GM18508 (cell line): ENCODE measurements around the gene IL23R.

ENCODE experiments used
- ATAC-seq: cut with Tn5 transposase; IDR thresholded peaks from one replicate; pipeline ENCODE4 v1.9.1; 2021; ENCODE audit warnings: moderate number of reproducible peaks; ENCODE audit not compliant: insufficient read depth, unreplicated experiment

The IL23R gene

DNA sequence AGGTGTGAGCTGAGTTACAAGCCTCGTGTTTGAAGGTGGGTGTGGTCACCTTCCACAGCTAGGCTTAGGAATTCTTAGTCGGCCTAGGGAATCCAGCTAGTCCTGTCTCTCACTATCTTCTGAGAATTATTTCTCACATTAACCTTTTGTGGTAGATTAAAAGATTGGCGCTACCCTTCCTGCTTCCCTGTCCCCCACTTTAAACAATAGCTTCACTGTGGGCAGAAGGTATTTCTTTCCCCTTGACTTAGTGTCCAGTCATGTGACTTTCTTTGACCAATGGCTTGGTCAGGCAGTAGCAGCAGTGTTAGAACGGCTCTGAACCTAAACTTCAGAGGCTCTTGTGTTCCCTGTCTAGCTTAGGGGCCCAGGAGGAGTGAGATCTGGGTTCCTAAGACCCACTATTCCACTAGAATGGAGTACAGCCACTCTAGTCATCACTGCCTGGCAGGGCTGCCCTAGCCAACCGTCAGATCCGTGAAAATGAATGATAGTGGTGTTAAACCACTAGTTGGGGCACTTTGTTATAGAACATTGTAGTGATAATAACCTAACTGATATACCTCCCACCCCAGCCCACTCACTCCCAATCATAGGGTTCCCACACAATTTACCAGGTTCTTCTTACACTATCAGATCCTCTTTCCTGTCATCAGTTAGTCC, 17.6 kb upstream of the IL23R start:
- ATAC-seq, result no peak

DNA sequence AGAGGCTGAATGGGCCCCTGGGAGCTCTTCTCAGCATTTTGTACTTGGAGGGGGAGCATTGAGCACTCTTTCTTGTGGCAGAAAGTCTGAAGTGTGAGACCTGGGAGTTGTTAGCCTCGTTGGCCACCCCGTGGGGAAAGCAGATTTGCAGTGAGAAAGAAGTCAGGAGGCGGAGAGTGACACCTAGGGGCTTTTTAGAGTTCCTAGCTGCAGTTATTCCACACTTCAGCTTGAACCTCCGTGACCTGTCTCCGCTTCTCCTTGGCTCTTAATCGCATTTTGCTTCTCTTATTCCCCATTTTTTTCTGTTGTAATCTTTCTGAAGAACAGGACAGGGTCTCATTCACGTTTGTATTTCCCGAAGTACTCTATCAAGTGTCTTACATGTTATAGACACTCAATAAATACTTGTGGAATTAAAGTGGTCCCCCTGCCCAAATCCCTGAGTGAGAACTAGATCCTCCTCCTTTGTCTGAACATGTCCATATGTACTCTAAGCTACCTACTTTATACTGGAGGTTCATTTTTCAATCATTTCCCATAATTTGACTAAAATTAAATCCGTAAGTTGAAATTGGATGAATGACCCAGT, 17.0 kb upstream of the IL23R start:
- ATAC-seq, result peak; percentile 91

DNA sequence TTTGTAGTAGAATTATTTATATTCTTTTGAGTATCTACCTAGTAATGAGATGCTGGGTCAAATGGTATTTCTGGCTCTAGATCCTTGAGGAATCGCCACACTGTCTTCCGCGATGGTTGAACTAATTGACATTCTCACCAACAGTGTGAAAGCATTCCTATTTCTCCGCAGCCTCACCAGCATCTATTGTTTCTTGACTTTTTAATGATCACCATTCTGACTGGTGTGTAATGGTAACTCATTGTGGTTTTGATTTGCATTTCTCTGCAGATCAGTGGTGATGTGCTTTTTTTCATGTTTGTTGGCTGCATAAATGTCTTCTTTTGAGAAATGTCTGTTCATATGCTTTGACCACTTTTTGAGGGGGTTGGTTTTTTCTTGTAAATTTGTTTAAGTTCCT, 15.3 kb upstream of the IL23R start:
- no peak for ATAC-seq

DNA sequence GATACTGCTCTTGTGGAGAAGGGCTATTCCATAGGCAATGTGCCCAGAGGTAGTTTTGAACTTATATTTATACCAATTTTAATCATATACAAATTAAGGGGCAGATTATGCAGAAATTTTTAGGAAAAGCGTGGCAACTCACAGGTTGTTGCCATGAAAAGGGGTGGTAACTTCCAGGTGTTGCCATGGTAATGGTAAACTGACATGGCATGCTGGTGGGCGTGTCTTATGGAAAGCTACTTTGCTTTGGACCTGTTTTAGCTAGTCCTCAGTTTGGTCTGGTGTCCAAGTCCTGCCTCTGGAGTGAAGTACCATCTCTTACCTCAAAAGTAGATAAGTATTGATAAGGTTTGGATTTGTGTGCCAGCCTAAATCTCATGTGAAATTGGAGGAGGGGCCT, 7.9 kb upstream of the IL23R start:
- no peak for ATAC-seq

DNA sequence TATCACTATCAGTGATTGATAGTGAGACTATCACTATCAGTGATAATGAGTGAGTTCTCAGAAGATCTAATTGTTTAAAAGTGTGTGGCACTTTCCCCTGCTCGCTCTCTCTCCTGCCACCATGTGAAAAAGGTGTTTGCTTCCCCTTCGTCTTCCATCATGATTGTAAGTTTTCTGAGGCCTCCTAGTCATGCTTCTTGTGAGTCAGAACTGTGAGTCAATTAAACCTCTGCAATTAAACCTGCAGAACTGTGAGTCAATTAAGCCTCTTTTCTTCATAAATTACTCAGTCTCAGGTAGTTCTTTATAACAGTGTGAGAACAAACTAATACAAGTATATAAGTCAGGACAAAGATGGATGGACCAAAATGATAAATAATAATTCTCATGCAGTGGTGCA, 7.0 kb upstream of the IL23R start:
- ATAC-seq, result no peak

DNA sequence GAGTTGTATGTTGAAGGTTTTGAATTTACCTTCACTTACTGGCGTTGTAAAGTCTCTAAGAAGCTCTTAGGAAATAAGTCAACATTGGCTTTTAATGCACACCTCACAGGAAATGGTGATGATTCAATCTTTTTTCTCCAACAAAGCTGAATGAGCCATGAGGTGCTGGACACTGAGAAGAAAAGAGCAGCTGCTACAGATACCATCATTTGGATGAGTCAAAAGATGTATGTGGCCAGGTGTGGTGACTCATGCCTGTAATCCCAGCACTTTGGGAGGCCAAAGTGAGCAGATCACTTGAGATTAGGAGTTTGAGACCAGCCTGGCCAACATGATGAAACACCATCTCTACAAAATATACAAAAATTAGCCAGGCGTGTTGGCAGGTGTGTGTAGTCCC, 3.3 kb upstream of the IL23R start:
- ATAC-seq, result peak; percentile 35

DNA sequence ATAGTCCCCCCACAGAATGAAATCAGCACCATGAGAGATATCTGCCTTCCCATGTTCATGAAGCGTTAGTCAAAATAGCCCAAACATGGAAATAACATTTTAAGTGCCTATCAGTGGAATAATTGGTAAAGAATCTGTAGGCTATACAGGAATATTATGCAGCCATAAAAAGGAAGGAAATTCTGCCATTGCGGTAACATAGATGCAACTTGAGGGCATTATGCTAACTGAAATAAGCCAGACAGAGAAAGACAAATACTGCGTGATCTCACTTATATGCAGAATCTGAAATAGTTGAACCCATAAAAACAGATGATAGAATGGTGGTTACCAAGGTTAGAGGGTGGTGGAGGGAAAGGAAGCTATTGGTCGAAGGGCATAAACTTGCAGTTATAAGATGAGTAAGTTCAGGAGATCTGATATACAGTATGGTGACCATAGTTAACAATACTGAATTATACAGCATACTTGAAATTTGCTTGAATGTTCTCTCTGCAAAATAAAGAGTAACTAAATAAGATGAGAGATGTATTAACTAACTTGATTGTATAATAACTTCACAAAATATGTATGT, 699 bp upstream of the IL23R start:
- ATAC-seq, result no peak

DNA sequence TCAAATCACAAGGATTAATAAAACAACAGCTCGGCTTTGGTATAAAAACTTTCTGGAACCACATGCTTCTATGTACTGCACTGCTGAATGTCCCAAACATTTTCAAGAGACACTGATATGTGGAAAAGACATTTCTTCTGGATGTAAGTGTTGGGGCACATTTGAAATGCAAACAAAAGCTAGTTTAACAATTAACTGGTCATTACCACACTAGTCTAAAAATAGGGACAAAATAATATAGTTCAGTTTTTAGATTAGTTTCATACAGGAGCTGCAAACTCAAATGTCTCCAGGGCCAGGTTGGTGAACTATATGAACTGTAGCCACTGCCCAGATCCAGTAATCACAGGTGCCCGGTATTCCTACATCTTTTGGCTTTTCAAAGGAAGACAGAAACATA, 3.2 kb downstream of the IL23R start:
- peak; percentile 32 for ATAC-seq

DNA sequence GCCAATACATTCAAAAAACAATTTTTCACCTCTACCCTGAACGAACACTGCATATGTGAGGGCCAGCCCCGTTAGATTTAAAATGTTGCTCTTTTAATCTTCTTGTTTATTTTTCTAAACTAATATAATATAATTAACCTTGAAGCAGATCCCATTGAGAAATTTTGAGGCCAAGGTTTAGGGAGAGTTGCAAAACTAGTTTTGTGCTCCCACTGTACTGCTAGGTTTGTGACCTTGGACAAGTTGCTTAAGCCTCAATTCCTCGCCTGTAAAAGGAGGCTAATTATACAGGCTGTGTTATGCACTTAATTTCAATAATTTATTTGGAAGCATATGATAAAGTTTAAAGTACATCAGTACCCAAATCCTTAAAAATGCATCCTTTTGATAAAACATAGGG, 3.7 kb downstream of the IL23R start:
- no peak for ATAC-seq

DNA sequence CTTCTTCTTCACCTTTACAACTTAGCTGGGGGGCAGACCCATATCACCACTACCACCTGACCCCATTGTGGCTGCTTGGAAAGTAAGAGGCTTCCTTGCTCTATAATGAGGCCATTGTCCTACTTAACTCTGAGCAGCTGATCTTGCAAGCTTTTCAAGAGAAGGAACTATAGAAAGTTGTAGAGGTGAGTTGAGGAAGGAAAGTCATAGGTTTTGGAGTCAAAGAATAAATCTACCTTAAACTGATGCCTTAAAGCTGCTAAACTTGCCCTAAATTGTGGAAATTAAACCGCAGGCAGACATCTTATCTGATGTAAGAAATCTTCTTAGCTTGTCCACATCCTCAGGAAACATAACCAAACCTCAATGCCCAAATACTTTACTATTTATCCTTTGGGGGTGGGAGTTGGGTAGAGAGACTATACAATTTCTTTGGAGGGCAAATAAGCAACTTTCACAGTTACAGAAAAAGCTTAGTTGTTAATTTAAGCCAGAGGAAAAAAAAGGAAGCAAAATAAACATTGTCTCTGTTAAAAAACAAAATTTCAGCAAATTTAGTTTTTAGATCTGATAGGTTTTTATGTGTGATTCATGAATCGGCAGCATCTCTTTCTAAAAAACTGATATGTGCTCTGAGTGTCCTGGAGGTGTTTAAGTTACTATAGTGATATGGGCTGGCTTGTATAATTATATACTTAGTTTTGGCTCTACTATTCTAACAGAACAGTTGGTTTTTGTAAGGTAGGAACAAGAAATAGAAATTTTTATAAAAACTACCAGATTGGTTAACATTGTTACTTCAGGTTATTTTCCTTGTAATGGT, 4.7 kb downstream of the IL23R start:
- no peak for ATAC-seq

DNA sequence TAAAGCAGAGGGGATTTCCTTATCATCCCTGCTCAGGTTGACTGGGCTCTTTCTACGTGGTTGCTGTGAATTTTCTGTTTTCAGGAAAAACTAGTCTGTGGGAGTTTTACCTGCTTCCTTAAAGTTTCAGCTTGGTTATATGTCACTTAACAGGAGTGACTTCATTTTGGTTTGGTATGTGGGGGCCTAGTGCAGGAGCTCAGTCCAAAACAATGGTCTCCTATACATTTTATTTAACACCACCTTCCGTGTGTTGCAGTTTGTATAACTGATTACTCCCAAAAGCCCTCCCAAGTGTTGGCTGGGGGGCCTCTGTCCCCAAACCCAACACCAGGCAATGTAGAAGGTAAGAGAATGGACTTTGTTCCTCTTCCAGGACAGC, 5.3 kb downstream of the IL23R start:
- no peak for ATAC-seq

DNA sequence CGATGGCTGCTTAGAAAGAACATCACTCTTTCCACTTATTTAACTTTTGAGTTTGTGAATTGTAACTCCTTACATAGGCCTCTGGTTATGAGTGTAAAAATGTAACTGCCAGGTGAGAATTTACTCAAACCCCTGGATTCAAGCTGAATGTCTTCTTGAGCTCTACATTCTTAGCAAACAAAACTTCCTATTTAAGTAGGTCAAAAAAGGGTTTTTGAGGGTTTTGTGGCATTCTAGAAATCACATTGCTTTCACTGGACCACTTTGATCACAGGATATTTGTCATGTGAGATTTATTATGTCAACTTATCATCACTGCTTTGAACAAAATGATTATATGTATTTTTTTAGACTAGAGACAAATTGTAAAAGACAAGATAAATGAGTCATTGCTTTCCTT, 5.7 kb downstream of the IL23R start:
- no peak for ATAC-seq

DNA sequence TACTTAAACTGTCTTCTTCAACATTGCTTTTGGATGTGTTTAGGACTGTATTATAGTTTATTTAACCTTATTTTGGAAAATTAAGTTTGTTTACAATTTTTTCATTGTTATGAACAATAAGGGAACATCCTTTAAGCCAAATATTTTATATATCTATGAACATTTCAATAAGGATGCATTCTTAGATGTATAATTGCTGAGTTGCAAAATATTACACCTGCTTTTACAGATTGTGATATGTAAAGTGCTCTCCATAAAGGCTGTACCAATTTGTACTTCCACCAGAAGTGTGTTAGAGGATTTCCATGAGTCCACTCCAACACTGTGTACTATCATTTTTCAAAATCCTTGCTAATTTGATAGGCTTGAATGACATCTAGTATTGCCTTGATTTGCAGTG, 7.7 kb downstream of the IL23R start:
- no peak for ATAC-seq

DNA sequence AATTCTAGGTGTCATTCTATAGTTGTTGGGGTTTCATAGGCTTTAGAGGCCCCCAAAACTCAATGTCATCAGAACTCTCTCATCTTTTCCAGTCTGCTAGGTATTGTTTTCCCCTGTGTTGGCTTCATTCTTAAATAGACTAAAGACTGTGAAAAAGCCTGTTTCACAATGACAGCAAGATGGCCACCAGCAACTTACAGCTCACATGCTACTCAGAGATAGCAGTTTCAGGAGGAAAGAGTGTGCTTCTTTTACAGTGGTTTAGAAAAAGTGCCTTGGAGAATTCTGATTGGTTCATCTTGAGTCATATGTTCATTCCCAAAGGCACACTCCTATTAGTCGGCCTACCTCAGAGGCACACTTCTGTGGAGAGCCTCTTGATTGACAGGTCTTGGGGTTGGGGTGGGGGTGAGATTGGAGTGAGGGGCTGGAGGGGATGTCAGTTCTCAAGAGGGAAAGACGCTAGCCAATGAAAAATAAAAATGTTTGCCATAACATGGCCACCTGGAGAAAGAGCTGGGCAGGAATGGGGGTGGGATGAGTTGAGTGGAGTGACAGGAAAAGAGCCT, 8.5 kb downstream of the IL23R start:
- ATAC-seq, result no peak

DNA sequence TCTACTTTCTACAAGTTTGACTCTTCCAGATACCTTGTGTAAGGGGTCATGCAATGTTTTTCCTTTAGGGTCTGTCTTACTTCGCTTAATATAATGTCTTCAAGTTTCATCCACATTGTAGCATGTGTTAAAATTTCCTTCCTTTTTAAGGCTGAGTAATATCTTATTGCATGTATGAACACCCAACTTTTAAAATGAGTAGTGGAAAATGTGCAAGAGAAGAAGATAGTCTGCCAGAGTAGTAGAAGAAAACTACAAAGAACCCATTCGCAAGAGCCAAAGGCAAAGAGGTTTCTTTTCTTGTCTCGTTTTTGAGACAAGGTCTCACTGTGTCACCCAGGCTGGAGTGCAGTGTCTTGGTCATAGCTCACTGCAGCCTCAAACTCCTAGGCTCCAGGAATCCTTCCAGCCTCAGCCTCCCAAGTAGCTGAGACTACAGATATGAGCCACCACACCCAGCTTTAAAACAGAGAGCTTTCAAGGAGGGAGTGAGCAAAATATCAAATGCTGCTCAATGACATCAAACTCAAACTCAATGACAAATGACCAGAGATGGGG, 9.4 kb downstream of the IL23R start:
- ATAC-seq, result no peak

DNA sequence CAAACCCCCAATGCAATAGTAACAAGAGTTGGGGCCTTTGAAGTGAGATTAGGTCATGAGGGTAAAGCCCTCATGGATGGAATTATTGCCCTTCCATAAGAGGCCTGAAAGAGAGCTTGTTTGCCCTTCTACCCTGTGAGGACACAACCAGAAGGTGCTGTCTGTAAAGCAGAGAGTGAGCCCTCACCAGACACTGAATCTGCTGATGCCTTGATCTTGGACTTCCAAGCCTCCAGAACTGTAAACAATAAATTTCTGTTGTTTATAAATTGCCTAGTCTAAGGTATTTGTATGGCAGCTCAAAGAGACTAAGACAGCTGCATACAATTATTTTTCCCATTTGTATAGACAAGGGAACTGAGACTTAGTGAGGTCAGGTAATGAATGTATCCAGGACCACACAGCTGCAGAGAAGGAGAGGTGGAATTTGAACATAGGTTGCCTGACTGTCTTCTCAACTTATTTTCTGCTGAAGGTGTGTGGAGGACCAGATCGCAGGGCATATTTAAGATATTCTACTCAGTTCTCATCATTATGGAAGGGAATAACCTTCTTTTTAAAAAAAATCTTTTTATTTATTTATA, 18.7 kb downstream of the IL23R start:
- no peak for ATAC-seq

DNA sequence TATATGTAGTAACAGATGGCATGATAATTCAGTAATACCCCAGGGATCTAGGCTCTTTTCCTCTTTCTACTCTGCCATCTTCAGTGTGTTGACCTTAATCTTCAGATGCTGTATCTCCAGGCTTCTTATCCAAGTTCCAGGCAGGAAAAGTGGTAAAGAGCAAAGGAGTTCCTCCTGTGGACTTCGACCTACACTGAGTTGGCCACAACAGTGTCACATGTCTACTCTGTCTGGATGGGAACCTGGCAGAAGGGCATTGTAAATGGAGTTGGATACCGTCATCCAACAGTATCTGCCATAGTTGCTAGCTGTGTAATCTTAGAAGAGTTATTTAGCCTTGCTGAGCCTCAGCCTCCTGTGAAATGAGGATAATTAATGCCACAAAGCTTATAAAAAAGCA, 21.9 kb downstream of the IL23R start:
- ATAC-seq, result no peak

DNA sequence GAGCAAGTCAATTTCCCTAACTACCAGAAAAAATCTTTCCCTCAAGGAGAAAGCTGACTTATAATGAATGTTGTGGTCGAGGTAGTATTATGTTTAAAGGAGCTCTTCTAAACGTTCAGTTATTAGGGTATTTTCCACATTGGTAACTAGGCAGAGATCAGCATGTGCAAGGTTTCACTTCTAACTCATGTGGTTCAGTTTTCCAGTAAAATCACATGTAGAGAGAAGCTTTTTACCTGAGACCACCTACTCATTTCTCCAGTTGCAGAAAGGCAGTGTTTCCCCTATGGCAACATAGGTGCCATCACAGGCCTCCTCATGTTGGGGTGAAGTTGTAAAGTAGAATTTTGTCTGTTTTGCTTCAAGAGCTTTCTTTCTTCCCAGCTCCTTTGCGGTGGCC, 23.7 kb downstream of the IL23R start:
- ATAC-seq, result no peak

DNA sequence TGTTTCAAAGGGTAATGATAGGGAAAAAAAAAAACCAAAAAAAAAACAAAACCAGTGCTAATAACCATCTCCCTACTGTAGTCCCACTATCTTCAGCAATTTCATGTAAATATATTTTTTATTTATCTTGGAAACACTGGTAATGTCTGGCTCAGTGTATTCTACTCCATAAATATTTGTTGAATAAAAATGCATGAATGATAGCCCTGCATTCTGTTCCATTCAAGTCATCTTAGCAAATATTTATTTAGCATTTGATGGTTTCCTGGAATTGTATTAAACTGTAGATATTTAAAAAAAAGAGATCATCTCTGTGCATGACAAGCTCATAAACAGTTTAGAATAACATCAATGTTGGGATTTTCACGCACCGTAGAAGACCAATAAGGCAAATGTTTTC, 24.2 kb downstream of the IL23R start:
- no peak for ATAC-seq

DNA sequence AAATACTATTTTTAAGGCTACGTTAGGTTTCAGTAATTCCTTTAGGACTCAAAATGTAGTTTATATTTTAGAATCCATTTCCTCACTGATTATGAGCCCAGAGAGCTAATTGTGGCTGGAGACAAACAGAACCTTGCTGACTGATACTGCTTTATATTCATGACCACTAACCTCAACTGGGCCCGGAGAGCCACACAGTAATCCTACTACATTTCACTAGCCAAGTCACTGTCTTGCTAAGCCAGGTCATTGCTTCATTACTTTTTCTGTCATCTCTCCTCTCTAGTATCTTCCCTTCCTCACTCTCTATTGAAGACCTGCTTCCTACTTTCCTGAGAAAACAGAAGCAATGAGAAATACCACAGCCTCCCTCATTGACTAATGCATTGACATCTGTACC, 24.7 kb downstream of the IL23R start:
- ATAC-seq, result no peak
